ENCODE measurements around the gene CPNE5. TPM values are rescaled to one million over a fixed set of nuclear protein-coding genes. Genes with fewer than 3 reads are reported as not detected.

The CPNE5 gene
- total and polyA plus RNA-seq, 7 donors, result 0.99 to 11.6 (median 3.8) TPM

DNA sequence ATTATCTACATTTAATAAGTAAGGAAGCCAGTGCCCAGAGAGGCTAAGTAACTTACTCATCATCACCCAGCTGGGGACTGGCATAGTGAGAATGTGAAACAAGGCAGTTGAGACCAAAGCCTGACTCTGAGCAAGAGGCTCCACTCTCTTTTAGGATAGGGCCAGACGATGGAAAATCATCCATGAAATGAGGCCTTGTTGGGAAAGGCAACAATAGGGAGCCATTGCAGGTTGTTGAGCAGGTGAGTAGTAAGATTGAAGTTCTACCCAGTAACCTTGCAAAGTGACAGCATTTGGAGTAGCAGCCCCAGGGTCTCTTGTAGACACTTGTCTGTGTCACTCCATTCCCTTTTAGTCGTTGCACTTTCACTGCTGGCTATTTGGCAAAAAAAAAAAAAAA lies 2.5 kb upstream of the CPNE5 start:
- intact Hi-C loops (cut with DNase I), result no loop called here
- TF ChIP-seq CTCF (IDR thresholded peaks at IDR 0.05), result no peak
- TF ChIP-seq POLR2AphosphoS5 (IDR thresholded peaks at IDR 0.05), result no peak
- TF ChIP-seq EP300 (IDR thresholded peaks at IDR 0.05), result no peak
- no peak for TF ChIP-seq POLR2A (IDR thresholded peaks at IDR 0.05)
- H3K27me3 ChIP-seq, result peaks cover 0 to 19% (median 8%) of the 10 kb centered on the region in 3 donors
- H3K4me1 ChIP-seq, result peaks cover 0 to 29% (median 26%) of the 10 kb centered on the region in 4 donors
- no peak overlapping the region for H3K27ac ChIP-seq
- DNase-seq, result no peak
- no peaks in the 10 kb centered on the region for H3K9me3 ChIP-seq
- WGBS, 2 donors, result 82 to 88% methylated on average over 2 of the region's 2 CpGs
- no peak overlapping the region for H3K4me3 ChIP-seq
- no peaks in the 10 kb centered on the region for H3K36me3 ChIP-seq

- peak overlapping the region in 2 of 4 donors; percentile 46 to 56 for H3K27ac ChIP-seq
- TF ChIP-seq POLR2A (IDR thresholded peaks at IDR 0.05) (no peak), POLR2AphosphoS5 (IDR thresholded peaks at IDR 0.05) (peak in 1 of 4 donors; percentile 24), EP300 (IDR thresholded peaks at IDR 0.05) (no peak), CTCF (IDR thresholded peaks at IDR 0.05) (no peak)
- peaks cover 0 to 19% (median 8%) of the 10 kb centered on the region in 3 donors for H3K27me3 ChIP-seq
- H3K9me3 ChIP-seq, result no peaks in the 10 kb centered on the region
- intact Hi-C loops (cut with DNase I), result no loop called here
- peaks cover 0 to 29% (median 26%) of the 10 kb centered on the region in 4 donors for H3K4me1 ChIP-seq
- peak; percentile 76 for DNase-seq
- H3K36me3 ChIP-seq, result no peaks in the 10 kb centered on the region
- peak overlapping the region; percentile 31 to 56 (median 50) for H3K4me3 ChIP-seq
- WGBS, 2 donors, result 15 to 18% methylated on average over 44 of the region's 44 CpGs
Observed at GRCh38 chr6:36840432-36841403, 1.5 kb upstream of the CPNE5 start.

- peaks cover 0 to 19% (median 8%) of the 10 kb centered on the region in 3 donors for H3K27me3 ChIP-seq
- peak overlapping the region; percentile 31 to 56 (median 50) for H3K4me3 ChIP-seq
- peaks cover 0 to 29% (median 26%) of the 10 kb centered on the region in 4 donors for H3K4me1 ChIP-seq
- WGBS, 2 donors, result 1% methylated on average over 70 of the region's 70 CpGs
- no peak for TF ChIP-seq POLR2A (IDR thresholded peaks at IDR 0.05)
- TF ChIP-seq CTCF (IDR thresholded peaks at IDR 0.05), result no peak
- no peak for TF ChIP-seq EP300 (IDR thresholded peaks at IDR 0.05)
- no peak for TF ChIP-seq POLR2AphosphoS5 (IDR thresholded peaks at IDR 0.05)
- intact Hi-C loops (cut with DNase I), result no loop called here
- no peak for DNase-seq
- H3K36me3 ChIP-seq, result no peaks in the 10 kb centered on the region
- peak overlapping the region in 2 of 4 donors; percentile 8 to 46 for H3K27ac ChIP-seq
- no peaks in the 10 kb centered on the region for H3K9me3 ChIP-seq
Observed at GRCh38 chr6:36839749-36840431, 646 bp upstream of the CPNE5 start.

DNA sequence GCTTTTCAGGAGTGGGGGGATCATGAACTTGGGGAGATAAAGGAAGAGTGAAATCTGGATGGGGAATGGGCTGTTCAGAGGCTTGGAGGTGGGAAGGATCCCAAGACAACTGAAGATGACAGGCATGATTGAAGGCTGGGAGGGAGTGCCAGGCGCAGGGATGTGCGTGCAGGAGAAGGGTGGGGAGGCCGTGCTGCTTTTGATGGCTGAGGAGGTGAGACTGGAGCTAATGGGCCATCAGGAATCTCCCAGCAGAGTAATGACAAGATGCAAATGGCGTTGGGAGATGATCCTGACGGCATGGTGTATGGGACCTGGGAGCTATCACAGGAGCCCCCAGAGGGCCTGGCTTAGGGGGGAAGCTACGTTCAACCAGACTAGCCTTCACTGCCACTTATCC lies 1.6 kb downstream of the CPNE5 start:
- H3K27me3 ChIP-seq, result peaks cover 0 to 19% (median 8%) of the 10 kb centered on the region in 3 donors
- intact Hi-C loops (cut with DNase I), result no loop called here
- no peaks in the 10 kb centered on the region for H3K36me3 ChIP-seq
- peaks cover 0 to 29% (median 26%) of the 10 kb centered on the region in 4 donors for H3K4me1 ChIP-seq
- DNase-seq, result no peak
- no peaks in the 10 kb centered on the region for H3K9me3 ChIP-seq
- no peak overlapping the region for H3K27ac ChIP-seq
- WGBS, 2 donors, result 92% methylated on average over 6 of the region's 6 CpGs
- H3K4me3 ChIP-seq, result no peak overlapping the region
- TF ChIP-seq CTCF (IDR thresholded peaks at IDR 0.05), result no peak
- no peak for TF ChIP-seq POLR2AphosphoS5 (IDR thresholded peaks at IDR 0.05)
- no peak for TF ChIP-seq EP300 (IDR thresholded peaks at IDR 0.05)
- no peak for TF ChIP-seq POLR2A (IDR thresholded peaks at IDR 0.05)

All from sigmoid colon (tissue), 7 donors.